ENCODE results near the gene NUP214.
"Not testable (repeated sequence)": the region's sequence is repeated elsewhere in the genome, so short reads cannot be mapped to it uniquely, and the experiment has no call there.

NUP214 gene

GRCh38 chr9:131096269-131097125 lies 28.9 kb upstream of the NUP214 start, which contains the start of gene AIF1L:
Gene AIF1L (plus strand): TSS chr9:131096531. CDS start chr9:131096630, 99 bp downstream.
- DNase-seq (ENCODE audit: low read depth), result no peak

GRCh38 chr9:131097126-131097947 lies 28.0 kb upstream of the NUP214 start:
- no peak for DNase-seq (ENCODE audit: low read depth)

- no peak for DNase-seq (ENCODE audit: low read depth)
Observed at GRCh38 chr9:131097948-131098278, 27.5 kb upstream of the NUP214 start.

GRCh38 chr9:131098391-131099101 lies 26.8 kb upstream of the NUP214 start:
- DNase-seq (ENCODE audit: low read depth), result no peak

- no peak for DNase-seq (ENCODE audit: low read depth)
Observed at GRCh38 chr9:131099102-131099606, 26.2 kb upstream of the NUP214 start.

- DNase-seq (ENCODE audit: low read depth), result not testable (repeated sequence)
Observed at GRCh38 chr9:131099845-131100244, 25.5 kb upstream of the NUP214 start.

GRCh38 chr9:131100445-131100844 lies 24.9 kb upstream of the NUP214 start:
- no peak for DNase-seq (ENCODE audit: low read depth)

GRCh38 chr9:131101207-131101964 lies 24.0 kb upstream of the NUP214 start:
- no peak for DNase-seq (ENCODE audit: low read depth)

- no peak for DNase-seq (ENCODE audit: low read depth)
Observed at GRCh38 chr9:131103024-131103423, 22.4 kb upstream of the NUP214 start.

GRCh38 chr9:131103535-131103934 lies 21.9 kb upstream of the NUP214 start:
- DNase-seq (ENCODE audit: low read depth), result no peak

GRCh38 chr9:131104016-131104740 lies 21.2 kb upstream of the NUP214 start:
- DNase-seq (ENCODE audit: low read depth), result no peak

- no peak for DNase-seq (ENCODE audit: low read depth)
Observed at GRCh38 chr9:131105952-131106351, 19.4 kb upstream of the NUP214 start.

- no peak for DNase-seq (ENCODE audit: low read depth)
Observed at GRCh38 chr9:131107760-131108159, 17.6 kb upstream of the NUP214 start.

GRCh38 chr9:131111186-131111853 lies 14.1 kb upstream of the NUP214 start:
- DNase-seq (ENCODE audit: low read depth), result no peak

GRCh38 chr9:131111854-131112311 lies 13.5 kb upstream of the NUP214 start:
- no peak for DNase-seq (ENCODE audit: low read depth)

- DNase-seq (ENCODE audit: low read depth), result no peak
Observed at GRCh38 chr9:131112374-131113154, 12.8 kb upstream of the NUP214 start.

- no peak for DNase-seq (ENCODE audit: low read depth)
Observed at GRCh38 chr9:131113655-131114054, 11.7 kb upstream of the NUP214 start.

GRCh38 chr9:131114084-131114535 lies 11.3 kb upstream of the NUP214 start:
- no peak for DNase-seq (ENCODE audit: low read depth)

- not testable (repeated sequence) for DNase-seq (ENCODE audit: low read depth)
Observed at GRCh38 chr9:131115360-131115742, 10.0 kb upstream of the NUP214 start.
